ENCODE results near the gene CORO7. TPM values are rescaled to one million over a fixed set of nuclear protein-coding genes. Genes with fewer than 3 reads are reported as not detected.

CORO7 gene
- polyA plus RNA-seq, 1 of the 3 experiments (the other 2 are of a cell fraction) = 25.8 TPM

- no peaks in the 10 kb centered on the region for H3K9me2 ChIP-seq
- H3F3A ChIP-seq (replicated peaks; ENCODE audit: insufficient read depth) = no peaks in the 10 kb centered on the region
- no peak overlapping the region for H3K4me3 ChIP-seq (ENCODE audit: low read depth in 2 of 2, low read length in 1 of 2)
- no peaks in the 10 kb centered on the region for H3K36me3 ChIP-seq (replicated peaks in 1 of 2; ENCODE audit: control insufficient read depth in 1 of 2, insufficient read depth in 2 of 2, low read length in 1 of 2)
- H3K9ac ChIP-seq = no peak overlapping the region
- TF ChIP-seq TAF1 (IDR thresholded peaks at IDR 0.05; ENCODE audit: borderline replicate concordance, low read depth, low read length) (no peak), GATA2 (CRISPR knock-in tag; IDR thresholded peaks at IDR 0.05) (no peak), MAX (IDR thresholded peaks at IDR 0.05; ENCODE audit: low read depth) (no peak), RFX5 (IDR thresholded peaks at IDR 0.05; ENCODE audit: low read length) (no peak), GABPA (IDR thresholded peaks at IDR 0.05; ENCODE audit: low read depth) (no peak), JUND (IDR thresholded peaks at IDR 0.05) (no peak), SIN3A (IDR thresholded peaks at IDR 0.05; ENCODE audit: borderline replicate concordance, low read depth, low read length) (no peak), MXI1 (IDR thresholded peaks at IDR 0.05; ENCODE audit: low read depth, low read length) (no peak), MEF2A (IDR thresholded peaks at IDR 0.05; ENCODE audit: borderline replicate concordance, low read depth) (no peak), FOXJ3 (CRISPR knock-in tag; IDR thresholded peaks at IDR 0.05) (no peak), TCF12 (IDR thresholded peaks at IDR 0.05) (no peak), TEAD4 (IDR thresholded peaks at IDR 0.05; ENCODE audit: borderline replicate concordance, insufficient read depth) (no peak), RAD21 (IDR thresholded peaks at IDR 0.05; ENCODE audit: low read length) (no peak), RCOR1 (IDR thresholded peaks at IDR 0.05; ENCODE audit: low read length) (no peak)
- H3K27ac ChIP-seq (ENCODE audit: low read depth in 2 of 2, low read length in 1 of 2) = peak overlapping the region in 1 of 2 experiments; percentile 47; a peak in 1 of 4 replicates
- no peak overlapping the region for H2AFZ ChIP-seq (ENCODE audit: low read depth)
- 0 out of 2 replicates have a peak overlapping the region, but pooled peaks have one; percentile 7 for H3K4me2 ChIP-seq
- no peaks in the 10 kb centered on the region for H3K9me3 ChIP-seq
- POLR2A ChIA-PET = interaction anchor here (1.5 kb wide), 1 partner anchor 70 kb away, joined by 4 read pairs; no protein-coding TSS in a partner anchor
- peaks cover 95% of the 10 kb centered on the region for H3K79me2 ChIP-seq (ENCODE audit: insufficient read depth)
- WGBS (ENCODE audit: low lambda C conversion rate) = 79% methylated on average over 11 of the region's 21 CpGs
- H3K27me3 ChIP-seq (ENCODE audit: insufficient read depth) = no peaks in the 10 kb centered on the region
- CTCF ChIA-PET = interaction anchor here (0.6 to 14.9 kb wide), 5 partner anchors 14 to 340 kb away, joined by 3 to 281 read pairs (median 5); no protein-coding TSS in a partner anchor
- peaks cover 77% of the 10 kb centered on the region for H4K20me1 ChIP-seq (ENCODE audit: insufficient read depth)
- no peak for DNase-seq
- H3K4me1 ChIP-seq (ENCODE audit: control insufficient read depth in 1 of 2, insufficient read depth in 2 of 2, low read depth in 1 of 2, low read length in 1 of 2) = peaks cover 5 to 44% of the 10 kb centered on the region in 2 experiments; a peak in 3 of 4 replicates
Observed at GRCh38 chr16:4323071-4323844, 93.1 kb downstream of the CORO7 start.

- ChIA-PET POLR2A (interaction anchor here (1.5 kb wide), 1 partner anchor 69 kb away, joined by 4 read pairs; no protein-coding TSS in a partner anchor), CTCF (interaction anchor here (1.7 to 14.9 kb wide), 3 partner anchors 34 to 81 kb away, joined by 5 to 281 read pairs (median 67); no protein-coding TSS in a partner anchor)
- peaks cover 8 to 48% of the 10 kb centered on the region in 2 experiments; a peak in 1 of 4 replicates for H3K4me1 ChIP-seq (ENCODE audit: control insufficient read depth in 1 of 2, insufficient read depth in 2 of 2, low read depth in 1 of 2, low read length in 1 of 2)
- no peak overlapping the region for H3K27ac ChIP-seq (ENCODE audit: low read depth in 2 of 2, low read length in 1 of 2)
- H3F3A ChIP-seq (replicated peaks; ENCODE audit: insufficient read depth) = no peaks in the 10 kb centered on the region
- 90% methylated on average over 15 of the region's 30 CpGs for WGBS (ENCODE audit: low lambda C conversion rate)
- no peak for TF ChIP-seq JUND (IDR thresholded peaks at IDR 0.05)
- no peak for TF ChIP-seq GATA2 (CRISPR knock-in tag; IDR thresholded peaks at IDR 0.05)
- TF ChIP-seq IRF3 (IDR thresholded peaks at IDR 0.05; ENCODE audit: low read depth, low read length) = no peak
- no peak for TF ChIP-seq RAD21 (IDR thresholded peaks at IDR 0.05; ENCODE audit: low read length)
- no peak for TF ChIP-seq NRF1 (IDR thresholded peaks at IDR 0.05; ENCODE audit: low read depth, low read length)
- TF ChIP-seq MEF2A (IDR thresholded peaks at IDR 0.05; ENCODE audit: borderline replicate concordance, low read depth) = no peak
- TF ChIP-seq FOXM1 (IDR thresholded peaks at IDR 0.05; ENCODE audit: low read depth) = no peak
- TF ChIP-seq FOSL2 (IDR thresholded peaks at IDR 0.05; ENCODE audit: borderline replicate concordance, low read depth) = no peak
- no peak for TF ChIP-seq ELF1 (IDR thresholded peaks at IDR 0.05)
- no peak for TF ChIP-seq EP300 (IDR thresholded peaks at IDR 0.05; ENCODE audit: borderline replicate concordance in 1 of 2, low read depth in 1 of 2, low read length in 1 of 2)
- no peak for TF ChIP-seq PBX3 (IDR thresholded peaks at IDR 0.05)
- no peak for TF ChIP-seq TAF1 (IDR thresholded peaks at IDR 0.05; ENCODE audit: borderline replicate concordance, low read depth, low read length)
- peaks cover 84% of the 10 kb centered on the region for H4K20me1 ChIP-seq (ENCODE audit: insufficient read depth)
- no peak overlapping the region for H3K4me2 ChIP-seq
- H3K9ac ChIP-seq = no peak overlapping the region
- DNase-seq = peak; percentile 24
- peaks cover 98% of the 10 kb centered on the region for H3K79me2 ChIP-seq (ENCODE audit: insufficient read depth)
- H3K9me2 ChIP-seq = no peaks in the 10 kb centered on the region
- no peaks in the 10 kb centered on the region for H3K9me3 ChIP-seq
- no peak overlapping the region for H3K4me3 ChIP-seq (ENCODE audit: low read depth in 2 of 2, low read length in 1 of 2)
- H3K27me3 ChIP-seq (ENCODE audit: insufficient read depth) = no peaks in the 10 kb centered on the region
- H2AFZ ChIP-seq (ENCODE audit: low read depth) = no peak overlapping the region
- no peaks in the 10 kb centered on the region for H3K36me3 ChIP-seq (replicated peaks in 1 of 2; ENCODE audit: control insufficient read depth in 1 of 2, insufficient read depth in 2 of 2, low read length in 1 of 2)
Observed at GRCh38 chr16:4322121-4323052, 94.0 kb downstream of the CORO7 start.

All from SK-N-SH (cell line).